ENCODE results near the gene NCR2.

NCR2 gene

DNA sequence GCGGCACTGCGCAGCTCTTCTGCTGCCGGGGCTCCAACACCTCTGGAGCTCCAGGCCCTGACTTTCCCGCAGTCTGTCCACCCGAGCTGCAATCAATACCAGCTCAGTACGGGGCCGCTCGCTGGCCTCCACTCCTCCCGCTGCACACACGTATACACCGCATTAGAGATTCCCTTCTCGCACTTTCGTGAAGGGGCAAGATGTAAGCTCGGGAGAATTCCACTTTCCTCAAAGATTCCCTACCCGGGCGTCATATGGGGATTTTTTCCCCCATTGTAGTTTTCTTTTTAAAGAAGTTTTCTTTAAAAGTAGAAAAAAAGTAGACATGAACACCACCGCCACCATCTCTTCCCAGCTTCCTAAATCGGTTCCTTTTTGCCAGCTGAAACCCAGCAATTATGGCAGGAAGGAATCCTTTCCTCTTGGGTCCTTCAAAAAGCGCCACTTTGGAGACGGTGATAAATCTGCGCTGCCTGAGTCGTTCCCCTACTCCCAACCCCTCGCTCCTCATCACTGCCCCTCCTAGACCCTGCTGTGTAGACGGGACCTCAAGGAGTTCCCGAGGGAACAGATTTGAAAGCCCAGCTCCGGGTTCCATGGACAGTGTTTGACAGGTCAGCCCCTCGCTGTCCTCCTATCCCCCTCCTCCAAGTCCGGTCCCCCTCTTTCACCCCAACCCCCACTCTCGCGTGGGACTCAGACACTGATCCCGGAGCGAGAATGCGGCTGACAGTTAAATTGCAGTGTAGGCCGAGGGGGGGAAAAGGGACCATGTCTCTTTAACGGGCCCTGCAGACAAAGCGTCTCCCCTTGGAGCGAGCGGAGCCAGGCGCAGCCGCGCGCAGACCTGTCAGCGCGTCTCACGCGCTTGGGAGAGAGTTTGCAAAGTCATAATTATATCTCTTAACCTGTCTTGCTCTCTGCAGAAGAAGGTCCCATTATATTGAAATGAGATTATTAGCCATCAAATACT is 39.5 kb downstream of the NCR2 start:
- H3K27ac ChIP-seq, result no peak overlapping the region
- no peaks in the 10 kb centered on the region for H3K36me3 ChIP-seq
- H3K4me3 ChIP-seq (ENCODE audit: low read depth in 1 of 2, low read length in 1 of 2), result no peak overlapping the region
- no peaks in the 10 kb centered on the region for H3K9me3 ChIP-seq
- no peak for TF ChIP-seq CTCF (IDR thresholded peaks at IDR 0.05)
- H3K4me1 ChIP-seq (ENCODE audit: control insufficient read depth in 1 of 2, insufficient read depth in 1 of 2, low read depth in 1 of 2, low read length in 1 of 2), result peaks cover 3 to 12% of the 10 kb centered on the region in 2 experiments
- H3K27me3 ChIP-seq, result peaks cover 100% of the 10 kb centered on the region

GRCh38 chr6:41375598-41376151 is 40.3 kb downstream of the NCR2 start:
- Histone ChIP-seq H3K9me3 (no peaks in the 10 kb centered on the region), H3K36me3 (no peaks in the 10 kb centered on the region), H3K27ac (no peak overlapping the region), H3K4me1 (ENCODE audit: control insufficient read depth in 1 of 2, insufficient read depth in 1 of 2, low read depth in 1 of 2, low read length in 1 of 2) (peaks cover 3 to 12% of the 10 kb centered on the region in 2 experiments), H3K27me3 (peaks cover 100% of the 10 kb centered on the region), H3K4me3 (ENCODE audit: low read depth in 1 of 2, low read length in 1 of 2) (no peak overlapping the region)
- no peak for TF ChIP-seq CTCF (IDR thresholded peaks at IDR 0.05)

GRCh38 chr6:41376176-41376575 is 40.8 kb downstream of the NCR2 start:
- Histone ChIP-seq H3K4me3 (ENCODE audit: low read depth in 1 of 2, low read length in 1 of 2) (no peak overlapping the region), H3K27me3 (peaks cover 100% of the 10 kb centered on the region), H3K27ac (no peak overlapping the region), H3K4me1 (ENCODE audit: control insufficient read depth in 1 of 2, insufficient read depth in 1 of 2, low read depth in 1 of 2, low read length in 1 of 2) (peaks cover 3 to 12% of the 10 kb centered on the region in 2 experiments), H3K36me3 (no peaks in the 10 kb centered on the region), H3K9me3 (no peaks in the 10 kb centered on the region)
- TF ChIP-seq CTCF (IDR thresholded peaks at IDR 0.05), result no peak

GRCh38 chr6:41377071-41377470 is 41.7 kb downstream of the NCR2 start:
- no peak overlapping the region for H3K27ac ChIP-seq
- no peaks in the 10 kb centered on the region for H3K9me3 ChIP-seq
- no peak for TF ChIP-seq CTCF (IDR thresholded peaks at IDR 0.05)
- peaks cover 0 to 5% of the 10 kb centered on the region in 2 experiments for H3K4me1 ChIP-seq (ENCODE audit: control insufficient read depth in 1 of 2, insufficient read depth in 1 of 2, low read depth in 1 of 2, low read length in 1 of 2)
- no peaks in the 10 kb centered on the region for H3K36me3 ChIP-seq
- no peak overlapping the region for H3K4me3 ChIP-seq (ENCODE audit: low read depth in 1 of 2, low read length in 1 of 2)
- H3K27me3 ChIP-seq, result peaks cover 98% of the 10 kb centered on the region

DNA sequence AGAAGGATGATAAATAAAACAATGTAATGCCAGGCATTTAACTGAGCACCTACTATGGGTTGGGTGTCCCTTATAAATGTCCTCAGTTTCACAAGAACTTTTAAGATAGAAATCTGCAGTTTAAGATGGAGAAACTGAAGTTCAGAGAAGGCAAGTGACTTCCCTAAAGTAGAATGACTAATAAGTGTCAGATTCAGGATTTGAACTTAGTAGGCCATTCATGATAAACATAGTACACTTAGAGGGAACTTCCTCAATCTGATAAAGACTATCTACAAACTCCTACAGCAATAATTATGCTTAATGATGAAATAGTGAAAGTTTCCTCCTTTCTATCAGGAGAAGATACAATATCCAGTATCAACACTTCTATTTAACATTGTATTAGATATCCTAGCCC is 43.9 kb downstream of the NCR2 start:
- H3K4me3 ChIP-seq (ENCODE audit: low read depth in 1 of 2, low read length in 1 of 2), result no peak overlapping the region
- no peaks in the 10 kb centered on the region for H3K36me3 ChIP-seq
- H3K9me3 ChIP-seq, result no peaks in the 10 kb centered on the region
- no peak for TF ChIP-seq CTCF (IDR thresholded peaks at IDR 0.05)
- no peak overlapping the region for H3K27ac ChIP-seq
- no peaks in the 10 kb centered on the region for H3K4me1 ChIP-seq (ENCODE audit: control insufficient read depth in 1 of 2, insufficient read depth in 1 of 2, low read depth in 1 of 2, low read length in 1 of 2)
- H3K27me3 ChIP-seq, result peaks cover 92% of the 10 kb centered on the region
